K562 (cell line): ENCODE results near the gene TICRR. TPM values are rescaled to one million over a fixed set of nuclear protein-coding genes. Genes with fewer than 3 reads are reported as not detected.

Experiments used
- HMGXB4 ChIP-seq: sonication (generic); formaldehyde crosslinking; IDR thresholded peaks from 2 replicates; pipeline ENCODE4 v1.8.1; 2023; ENCODE audit warnings: mild to moderate bottlenecking, missing genetic modification reagents
- POLR2A ChIP-seq: fragments of 450-650 bp; conservative IDR thresholded peaks from 2 replicates; pipeline ENCODE4 v1.6.1; 2016
- POLR2H ChIP-seq: IDR thresholded peaks from 2 replicates; pipeline ENCODE4 v1.6.1; 2016; ENCODE audit warnings: missing genetic modification characterization, low read depth, mild to moderate bottlenecking, control low read depth, missing compliant biosample characterization, moderate library complexity
- RBM22 ChIP-seq: fragments of 200-400 bp; formaldehyde crosslinking; IDR thresholded peaks from 2 replicates; pipeline ENCODE4 v1.6.1; 2018; ENCODE audit warnings: low read length, low read depth; ENCODE audit not compliant: poor library complexity, severe bottlenecking
- SMARCC2 ChIP-seq: fragments of 450-650 bp; IDR thresholded peaks from 2 replicates; pipeline ENCODE4 v1.6.1; 2017; ENCODE audit warnings: antibody characterized with exemption, moderate library complexity, mild to moderate bottlenecking, low read depth
- SUPT5H ChIP-seq: fragments of 450-650 bp; IDR thresholded peaks from 2 replicates; pipeline ENCODE4 v1.6.1; 2016
- TGIF2 ChIP-seq: sonication (generic); formaldehyde crosslinking; IDR thresholded peaks from 2 replicates; pipeline ENCODE4 v1.8.1; 2022; ENCODE audit warnings: mild to moderate bottlenecking, missing genetic modification reagents, moderate library complexity
- THRA ChIP-seq: fragments of 450-650 bp; IDR thresholded peaks from 2 replicates; pipeline ENCODE4 v1.6.1; 2017; ENCODE audit warnings: mild to moderate bottlenecking, moderate library complexity
- WHSC1 ChIP-seq: IDR thresholded peaks from one replicate; pipeline ENCODE4 v1.6.1; 2012; ENCODE audit warnings: low read length, control low read depth, inconsistent platforms
- ZBTB33 ChIP-seq: sonication (generic); formaldehyde crosslinking; IDR thresholded peaks from 2 replicates; pipeline ENCODE4 v1.8.1; 2023; ENCODE audit warnings: mild to moderate bottlenecking, missing genetic modification reagents
- ZNF384 ChIP-seq: IDR thresholded peaks from 2 replicates; pipeline ENCODE4 v1.6.1; 2012; ENCODE audit warnings: low read depth, low read length, improper control_type of control experiment
- ZNF584 ChIP-seq: fragments of 200-800 bp; sonication (Bioruptor generic); IDR thresholded peaks from 2 replicates; pipeline ENCODE4 v1.6.1; 2016; ENCODE audit warnings: low read depth, mild to moderate bottlenecking, missing genetic modification characterization, missing compliant biosample characterization
- ZNF655 ChIP-seq: fragments of 250-450 bp; sonication (Bioruptor Pico); IDR thresholded peaks from 2 replicates; pipeline ENCODE4 v1.5.0; 2021
- ZNF830 ChIP-seq: fragments of 250-450 bp; sonication (Bioruptor Pico); IDR thresholded peaks from 2 replicates; pipeline ENCODE4 v1.5.0; 2021; ENCODE audit warnings: mild to moderate bottlenecking
- polyA plus RNA-seq, 8 experiments: library from polyadenylated mRNA; depleted of rRNA in 4 of 8; stranded (reverse) in 5 of 8; unstranded in 3 of 8; fragments of >200 nt; fragmentation: Nextera tagmentation in 2 of 8; fragmentation: Illumina TruSeq in 1 of 8; extraction: Ambion mirVana in 2 of 8; extraction: Trizol in 1 of 8; gene quantifications; 2 replicates each; pipeline versions ENCODE4 v1.2.1 to v1.2.3, GENCODE V29; 2011 to 2014; ENCODE audit warnings: inconsistent platforms in 1 of 8, missing spikeins in 1 of 8
- total RNA-seq, 7 experiments: library from RNA; depleted of rRNA in 6 of 7; stranded (reverse); fragments of >200 nt in 6 of 7; fragmentation: Illumina TruSeq in 2 of 7; extraction: Trizol in 2 of 7; gene quantifications; 2 replicates each; pipeline versions ENCODE4 v1.2.1 to v1.2.3, GENCODE V29; 2011 to 2021; ENCODE audit warnings: low replicate concordance in 1 of 7

TICRR gene
- total and polyA plus RNA-seq, 9 of the 15 experiments (the other 6 are each of a cell fraction or from before 2014, with no cell fraction given): 0.84 to 22.9 (median 13.7) TPM

GRCh38 chr15:89630974-89631901, 56.0 kb downstream of the TICRR start (continued):
- TF ChIP-seq HMGXB4 (no peak), TGIF2 (no peak), POLR2A (peak; percentile 31; the same call in 1 of the 2 replicates), SMARCC2 (no peak), WHSC1 (no peak), RBM22 (peak; percentile 69), ZNF384 (no peak), ZNF584 (CRISPR knock-in tag) (no peak), POLR2H (tag) (no peak), SUPT5H (peak; percentile 23), THRA (no peak), ZNF655 (CRISPR knock-in tag) (no peak), ZNF830 (CRISPR knock-in tag) (no peak), ZBTB33 (0 out of 2 replicates have a peak, but pooled peaks have one; percentile 12)
- TF ChIP-seq, all 486 proteins: peak for 5
